HCT116 (cell line): Measurements from ENCODE around the gene COX4I2. TPM values are rescaled to one million over a fixed set of nuclear protein-coding genes. Genes with fewer than 3 reads are reported as not detected.

ENCODE experiments used
- ATAC-seq: fragments of 200-7000 bp; cut with Tn5 transposase; 2 replicates; pipeline ENCODE4 v1.9.1; 2020; ENCODE audit warnings: mild to moderate bottlenecking, moderate library complexity
- BruUV-seq: library from RNA; stranded (reverse); fragments of 400-500 nt; replicated peaks from 2 replicates; lab custom pipeline; 2021; lab: Mats Ljungman, UMichigan
- CTCF ChIA-PET: fragments of 300-600 bp; sonication (Branson Sonifier 250); formaldehyde crosslinking; loops from one replicate; lab custom pipeline; 2021; ENCODE audit warnings: antibody characterized with exemption; lab: Charles Lee
- POLR2A ChIA-PET: fragments of 300-600, 350-600 bp; sonication (Branson Sonifier 250); formaldehyde crosslinking; loops from one replicate; lab custom pipeline; 2021; ENCODE audit warnings: antibody characterized with exemption; lab: Charles Lee
- RAD21 ChIA-PET, 2 experiments: fragments of 300-600 bp; sonication (Branson Sonifier 250); formaldehyde crosslinking; loops; one replicate each; lab custom pipeline; 2023; ENCODE audit warnings: low total read pairs in 2 of 2; ENCODE audit not compliant: uncharacterized antibody in 2 of 2, unreplicated experiment in 2 of 2, low non-redundant PET in 1 of 2; lab: Charles Lee
- DNase-seq: peaks from one replicate; pipeline ENCODE4 v3.0.0-alpha.2; 2010; ENCODE audit warnings: low read depth, low spot score
- H2AFZ ChIP-seq: fragments of 200-600 bp; shearing (Covaris generic), sonication (generic); 2 replicates; pipeline ENCODE4 v1.6.1; 2017; ENCODE audit warnings: low read depth, mixed run types, mixed read lengths, antibody characterized with exemption, low read length; ENCODE audit not compliant: poor library complexity, severe bottlenecking
- H3K27ac ChIP-seq: 2 replicates; pipeline ENCODE4 v1.5.1; 2012; ENCODE audit warnings: low read depth, low read length
- H3K27me3 ChIP-seq: fragments of 200-600 bp; sonication (generic); 2 replicates; pipeline ENCODE4 v1.6.1; 2016; ENCODE audit warnings: mixed run types, low read length, mixed read lengths; ENCODE audit not compliant: insufficient read depth
- H3K36me3 ChIP-seq, 2 experiments: fragments of 200-500 bp in 1 of 2; fragments of 200-600 bp in 1 of 2; sonication (Bioruptor generic) in 1 of 2; sonication (generic) in 1 of 2; 2 replicates each; pipeline versions ENCODE4 v1.5.1 to v1.6.1; 2014 to 2016; ENCODE audit warnings: low read length in 2 of 2, inconsistent platforms in 1 of 2, mixed read lengths in 1 of 2, mixed run types in 1 of 2; ENCODE audit not compliant: insufficient read depth in 2 of 2, control insufficient read depth in 1 of 2
- H3K4me1 ChIP-seq, 2 experiments: fragments of 200-600 bp in 1 of 2; sonication (generic) in 1 of 2; 2 replicates each; pipeline versions ENCODE4 v1.5.1 to v1.6.1; 2012 to 2017; ENCODE audit warnings: low read length in 2 of 2, inconsistent platforms in 1 of 2, mild to moderate bottlenecking in 1 of 2, mixed read lengths in 1 of 2, mixed run types in 1 of 2, moderate library complexity in 1 of 2; ENCODE audit not compliant: insufficient read depth in 2 of 2, control insufficient read depth in 1 of 2
- H3K4me2 ChIP-seq: fragments of 200-600 bp; sonication (generic); 2 replicates; pipeline ENCODE4 v1.6.1; 2017; ENCODE audit warnings: mixed run types, low read length, mixed read lengths
- H3K4me3 ChIP-seq, 2 experiments: fragments of 200-600 bp in 1 of 2; sonication (generic) in 1 of 2; replicated peaks in 1 of 2; 2 replicates each; pipeline ENCODE4 v1.5.1; 2011 to 2016; ENCODE audit warnings: low read length in 2 of 2, control low read depth in 1 of 2, low read depth in 1 of 2, mild to moderate bottlenecking in 1 of 2, mixed read lengths in 1 of 2, mixed run types in 1 of 2
- H3K79me2 ChIP-seq: fragments of 200-600 bp; sonication (generic); 2 replicates; pipeline ENCODE4 v1.6.1; 2017; ENCODE audit warnings: mild to moderate bottlenecking, mixed run types, low read length, moderate library complexity, mixed read lengths; ENCODE audit not compliant: insufficient read depth
- H3K9ac ChIP-seq: fragments of 200-600 bp; sonication (generic); 2 replicates; pipeline ENCODE4 v1.6.1; 2016; ENCODE audit warnings: low read length, mixed read lengths
- H3K9me2 ChIP-seq: fragments of 200-600 bp; sonication (generic), shearing (Covaris generic); 2 replicates; pipeline ENCODE4 v1.6.1; 2017; ENCODE audit warnings: mixed run types, mild to moderate bottlenecking, moderate library complexity; ENCODE audit not compliant: insufficient read depth
- H3K9me3 ChIP-seq, 2 experiments: fragments of 200-500 bp in 1 of 2; fragments of 200-600 bp in 1 of 2; sonication (Bioruptor generic) in 1 of 2; sonication (generic) in 1 of 2; 2 replicates each; pipeline ENCODE4 v1.6.1; 2014 to 2017; ENCODE audit warnings: low read length in 2 of 2, mixed read lengths in 2 of 2, inconsistent platforms in 1 of 2, low read depth in 1 of 2, mild to moderate bottlenecking in 1 of 2, mixed run types in 1 of 2, moderate library complexity in 1 of 2; ENCODE audit not compliant: control insufficient read depth in 1 of 2, insufficient read depth in 1 of 2
- H4K20me1 ChIP-seq: fragments of 200-600 bp; sonication (generic), shearing (Covaris generic); 2 replicates; pipeline ENCODE4 v1.6.1; 2017; ENCODE audit warnings: mixed run types, mild to moderate bottlenecking, moderate library complexity; ENCODE audit not compliant: insufficient read depth
- CEBPB ChIP-seq: IDR thresholded peaks from 2 replicates; pipeline ENCODE4 v1.6.1; 2012; ENCODE audit warnings: low read depth
- EZH2 ChIP-seq: fragments of 200-600 bp; sonication (generic); IDR thresholded peaks from 2 replicates; pipeline ENCODE4 v1.6.1; 2017; ENCODE audit warnings: antibody characterized with exemption, mixed run types
- FOSL1 ChIP-seq: IDR thresholded peaks from 2 replicates; pipeline ENCODE4 v1.6.1; 2012; ENCODE audit warnings: low read depth
- JUND ChIP-seq: IDR thresholded peaks from 2 replicates; pipeline ENCODE4 v1.6.1; 2012
- POLR2A ChIP-seq: IDR thresholded peaks from 2 replicates; pipeline ENCODE4 v1.7.0; 2011; ENCODE audit warnings: borderline replicate concordance; ENCODE audit not compliant: insufficient read depth, insufficient read length; ENCODE audit errors: extremely low read depth
- POLR2AphosphoS5 ChIP-seq: IDR thresholded peaks from 2 replicates; pipeline ENCODE4 v1.6.1; 2011; ENCODE audit warnings: mild to moderate bottlenecking, low read depth, low read length, moderate library complexity
- SP1 ChIP-seq: IDR thresholded peaks from 2 replicates; pipeline ENCODE4 v1.6.1; 2012; ENCODE audit warnings: low read depth
- SRF ChIP-seq: IDR thresholded peaks from 2 replicates; pipeline ENCODE4 v1.6.1; 2012; ENCODE audit warnings: low read depth
- intact Hi-C: fragments of 100-400 bp; cut with micrococcal nuclease; formaldehyde crosslinking; loops from 2 replicates; pipeline ENCODE4 v1.10.0; 2022
- total RNA-seq: library from RNA; stranded (reverse); gene quantifications from one replicate; pipeline ENCODE4 v1.2.1, GENCODE V29; 2021; ENCODE audit not compliant: unreplicated experiment
- TF ChIP-seq, protein P1 (sequence below): IDR thresholded peaks from 2 replicates; pipeline ENCODE4 v1.6.1; 2012; ENCODE audit warnings: low read depth
- TF ChIP-seq, protein P2 (sequence below): IDR thresholded peaks from 2 replicates; pipeline ENCODE4 v1.6.1; 2011; ENCODE audit warnings: mild to moderate bottlenecking, low read length, moderate library complexity; ENCODE audit not compliant: insufficient replicate concordance; ENCODE audit errors: extremely low read depth

Gene COX4I2
- total RNA-seq, 1 experiment from 2014 or later, result not detected

- BruUV-seq, result no TSS peak
- H3K4me2 ChIP-seq, result no peak overlapping the region
- no peaks in the 10 kb centered on the region for H4K20me1 ChIP-seq
- H3K9me3 ChIP-seq, result no peaks in the 10 kb centered on the region
- H3K27me3 ChIP-seq, result no peaks in the 10 kb centered on the region
- no peak overlapping the region for H3K9ac ChIP-seq
- intact Hi-C loops, result no loop called here
- H3K79me2 ChIP-seq, result peaks cover 99% of the 10 kb centered on the region
- ChIA-PET CTCF (no interaction called here), RAD21 (interaction anchor here in 1 of 2 experiments (0.9 kb wide), 1 partner anchor 50 kb away, joined by 3 read pairs; no protein-coding TSS in a partner anchor), POLR2A (no interaction called here)
- no peak overlapping the region for H2AFZ ChIP-seq
- no peak overlapping the region for H3K4me3 ChIP-seq
- H3K9me2 ChIP-seq, result no peaks in the 10 kb centered on the region
- peaks cover 0 to 61% of the 10 kb centered on the region in 2 experiments; a peak in 2 of 4 replicates for H3K36me3 ChIP-seq
- TF ChIP-seq FOSL1, result no peak
- TF ChIP-seq, protein P1, sequence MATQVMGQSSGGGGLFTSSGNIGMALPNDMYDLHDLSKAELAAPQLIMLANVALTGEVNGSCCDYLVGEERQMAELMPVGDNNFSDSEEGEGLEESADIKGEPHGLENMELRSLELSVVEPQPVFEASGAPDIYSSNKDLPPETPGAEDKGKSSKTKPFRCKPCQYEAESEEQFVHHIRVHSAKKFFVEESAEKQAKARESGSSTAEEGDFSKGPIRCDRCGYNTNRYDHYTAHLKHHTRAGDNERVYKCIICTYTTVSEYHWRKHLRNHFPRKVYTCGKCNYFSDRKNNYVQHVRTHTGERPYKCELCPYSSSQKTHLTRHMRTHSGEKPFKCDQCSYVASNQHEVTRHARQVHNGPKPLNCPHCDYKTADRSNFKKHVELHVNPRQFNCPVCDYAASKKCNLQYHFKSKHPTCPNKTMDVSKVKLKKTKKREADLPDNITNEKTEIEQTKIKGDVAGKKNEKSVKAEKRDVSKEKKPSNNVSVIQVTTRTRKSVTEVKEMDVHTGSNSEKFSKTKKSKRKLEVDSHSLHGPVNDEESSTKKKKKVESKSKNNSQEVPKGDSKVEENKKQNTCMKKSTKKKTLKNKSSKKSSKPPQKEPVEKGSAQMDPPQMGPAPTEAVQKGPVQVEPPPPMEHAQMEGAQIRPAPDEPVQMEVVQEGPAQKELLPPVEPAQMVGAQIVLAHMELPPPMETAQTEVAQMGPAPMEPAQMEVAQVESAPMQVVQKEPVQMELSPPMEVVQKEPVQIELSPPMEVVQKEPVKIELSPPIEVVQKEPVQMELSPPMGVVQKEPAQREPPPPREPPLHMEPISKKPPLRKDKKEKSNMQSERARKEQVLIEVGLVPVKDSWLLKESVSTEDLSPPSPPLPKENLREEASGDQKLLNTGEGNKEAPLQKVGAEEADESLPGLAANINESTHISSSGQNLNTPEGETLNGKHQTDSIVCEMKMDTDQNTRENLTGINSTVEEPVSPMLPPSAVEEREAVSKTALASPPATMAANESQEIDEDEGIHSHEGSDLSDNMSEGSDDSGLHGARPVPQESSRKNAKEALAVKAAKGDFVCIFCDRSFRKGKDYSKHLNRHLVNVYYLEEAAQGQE, result no peak
- no peak for TF ChIP-seq POLR2A
- no peak for TF ChIP-seq POLR2AphosphoS5
- no peak for TF ChIP-seq EZH2
- no peak for TF ChIP-seq CEBPB
- TF ChIP-seq, protein P2, sequence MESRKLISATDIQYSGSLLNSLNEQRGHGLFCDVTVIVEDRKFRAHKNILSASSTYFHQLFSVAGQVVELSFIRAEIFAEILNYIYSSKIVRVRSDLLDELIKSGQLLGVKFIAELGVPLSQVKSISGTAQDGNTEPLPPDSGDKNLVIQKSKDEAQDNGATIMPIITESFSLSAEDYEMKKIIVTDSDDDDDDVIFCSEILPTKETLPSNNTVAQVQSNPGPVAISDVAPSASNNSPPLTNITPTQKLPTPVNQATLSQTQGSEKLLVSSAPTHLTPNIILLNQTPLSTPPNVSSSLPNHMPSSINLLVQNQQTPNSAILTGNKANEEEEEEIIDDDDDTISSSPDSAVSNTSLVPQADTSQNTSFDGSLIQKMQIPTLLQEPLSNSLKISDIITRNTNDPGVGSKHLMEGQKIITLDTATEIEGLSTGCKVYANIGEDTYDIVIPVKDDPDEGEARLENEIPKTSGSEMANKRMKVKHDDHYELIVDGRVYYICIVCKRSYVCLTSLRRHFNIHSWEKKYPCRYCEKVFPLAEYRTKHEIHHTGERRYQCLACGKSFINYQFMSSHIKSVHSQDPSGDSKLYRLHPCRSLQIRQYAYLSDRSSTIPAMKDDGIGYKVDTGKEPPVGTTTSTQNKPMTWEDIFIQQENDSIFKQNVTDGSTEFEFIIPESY, result no peak
- no peak for TF ChIP-seq SP1
- no peak for TF ChIP-seq SRF
- TF ChIP-seq JUND, result no peak
- ATAC-seq, result no peak
- DNase-seq, result no peak
- H3K27ac ChIP-seq, result no peak overlapping the region
- H3K4me1 ChIP-seq, result peaks cover 47 to 93% of the 10 kb centered on the region in 2 experiments
These were observed 35.7 kb downstream of the COX4I2 start for GRCh38 chr20:31673435-31673834.
